GM21526 (cell line): Measurements from ENCODE around the gene CNNM4.
A peak's percentile ranks its signal among the peaks of the same experiment; 100 is the strongest.

Experiments
- ATAC-seq: cut with Tn5 transposase; IDR thresholded peaks from one replicate; pipeline ENCODE4 v1.9.1; 2021; ENCODE audit warnings: moderate library complexity; ENCODE audit not compliant: unreplicated experiment, low FRiP score

The CNNM4 gene

GRCh38 chr2:96809216-96809882 lies 48.6 kb downstream of the CNNM4 start:
- ATAC-seq = no peak

GRCh38 chr2:96809951-96810782 lies 49.5 kb downstream of the CNNM4 start:
- ATAC-seq = no peak

- no peak for ATAC-seq
Observed at GRCh38 chr2:96810783-96811192, 50.1 kb downstream of the CNNM4 start.

- no peak for ATAC-seq
Observed at GRCh38 chr2:96811917-96812316, 51.2 kb downstream of the CNNM4 start.

GRCh38 chr2:96813656-96814055 lies 53.0 kb downstream of the CNNM4 start:
- no peak for ATAC-seq

GRCh38 chr2:96815326-96816126 lies 54.8 kb downstream of the CNNM4 start:
- peak; percentile 7 for ATAC-seq

- ATAC-seq = peak; percentile 72
Observed at GRCh38 chr2:96816127-96816835, 55.6 kb downstream of the CNNM4 start, which contains the start of gene CNNM3. Gene CNNM3, plus strand, starts transcription at chr2:96816268. Its CDS starts 10 bp downstream, at chr2:96816278.

DNA sequence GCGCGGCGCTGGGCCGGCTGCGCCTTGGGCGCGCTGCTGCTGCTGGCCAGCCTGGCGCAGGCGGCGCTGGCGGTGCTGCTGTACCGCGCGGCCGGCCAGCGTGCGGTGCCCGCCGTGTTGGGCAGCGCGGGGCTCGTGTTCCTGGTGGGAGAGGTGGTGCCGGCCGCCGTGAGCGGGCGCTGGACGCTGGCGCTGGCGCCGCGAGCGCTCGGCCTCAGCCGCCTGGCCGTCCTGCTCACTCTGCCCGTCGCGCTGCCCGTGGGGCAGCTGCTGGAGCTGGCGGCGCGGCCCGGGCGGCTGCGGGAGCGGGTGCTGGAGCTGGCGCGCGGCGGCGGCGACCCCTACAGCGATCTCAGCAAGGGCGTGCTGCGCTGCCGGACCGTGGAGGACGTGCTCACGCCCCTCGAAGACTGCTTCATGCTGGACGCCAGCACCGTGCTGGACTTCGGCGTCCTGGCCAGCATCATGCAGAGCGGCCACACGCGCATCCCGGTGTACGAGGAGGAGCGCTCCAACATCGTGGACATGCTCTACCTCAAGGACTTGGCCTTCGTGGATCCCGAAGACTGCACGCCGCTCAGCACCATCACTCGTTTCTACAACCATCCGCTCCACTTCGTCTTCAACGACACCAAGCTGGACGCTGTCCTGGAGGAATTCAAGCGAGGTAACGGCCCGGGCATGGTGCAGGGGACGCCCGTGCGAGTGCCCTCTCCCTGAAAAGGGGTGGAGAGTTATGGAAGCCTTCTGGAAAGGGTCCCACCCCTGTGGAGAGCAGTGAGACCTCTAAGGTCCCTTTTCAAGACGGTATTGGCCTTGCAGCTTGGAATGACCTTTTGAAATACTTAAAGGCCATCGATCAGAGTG lies 56.4 kb downstream of the CNNM4 start:
- ATAC-seq = no peak

- no peak for ATAC-seq
Observed at GRCh38 chr2:96817882-96818281, 57.2 kb downstream of the CNNM4 start.

DNA sequence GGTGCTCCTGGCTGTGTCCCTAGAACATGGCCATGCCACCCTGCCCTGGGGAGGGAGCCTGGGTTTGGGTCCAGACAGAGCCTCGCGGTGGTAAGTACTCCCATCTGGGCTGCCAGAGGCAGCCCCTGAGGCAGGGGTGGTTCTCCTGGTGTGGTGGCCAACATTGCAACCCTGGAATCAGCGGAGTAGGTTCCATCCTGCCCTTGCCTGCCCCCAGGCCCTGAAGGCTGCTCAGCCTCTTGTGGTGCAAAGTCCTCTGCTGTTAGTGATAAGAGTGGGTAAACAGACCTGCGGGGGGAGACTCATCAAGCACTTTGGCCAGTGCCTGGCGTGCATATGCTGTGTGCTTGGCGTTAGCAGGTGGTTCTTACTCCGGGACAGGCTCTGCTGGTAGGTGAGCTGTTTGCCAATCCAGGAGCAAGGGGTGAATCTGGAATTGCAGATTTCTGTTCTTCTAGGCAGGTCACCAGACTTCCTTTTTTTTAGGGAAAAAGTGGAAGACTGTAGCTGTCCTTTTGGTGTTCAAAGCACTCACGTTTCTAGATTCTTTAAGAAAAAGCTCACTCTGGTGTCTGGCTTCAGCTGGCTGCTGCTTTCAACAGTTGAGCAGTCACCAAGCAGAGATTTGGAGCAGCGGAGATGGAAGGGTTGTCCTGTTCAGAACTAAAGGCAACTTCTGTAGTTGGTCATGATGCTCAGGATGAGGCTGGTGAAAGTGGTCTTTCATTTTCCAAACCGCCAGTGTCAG lies 58.6 kb downstream of the CNNM4 start:
- ATAC-seq = no peak

GRCh38 chr2:96819876-96820511 lies 59.3 kb downstream of the CNNM4 start:
- ATAC-seq = no peak

DNA sequence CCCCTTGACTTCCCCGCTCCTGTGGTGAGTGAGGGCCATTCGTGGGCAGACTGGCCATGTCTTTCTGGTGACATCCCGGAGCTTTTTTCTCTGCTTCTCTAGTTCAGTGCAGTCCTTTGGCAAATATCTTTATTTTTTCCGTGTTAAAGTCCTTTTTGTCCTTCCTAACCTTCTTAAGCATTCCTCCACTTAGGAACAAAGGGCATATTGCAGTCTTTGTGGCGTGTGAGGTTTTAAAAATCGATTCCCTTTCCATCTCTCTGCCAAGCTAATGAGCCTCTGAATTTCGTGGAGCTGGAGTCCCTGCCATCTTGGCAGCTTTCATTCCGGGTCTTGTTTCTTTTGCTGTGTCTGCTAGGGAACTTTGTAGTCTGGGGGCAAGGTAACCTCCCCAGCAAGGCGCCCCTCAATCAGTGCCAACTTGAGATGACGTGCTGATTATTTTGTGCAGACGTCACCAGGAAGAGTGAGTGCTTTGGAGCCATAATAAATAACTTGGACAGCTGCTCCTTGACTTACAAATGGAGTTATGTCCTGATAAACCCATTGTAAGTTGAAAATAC lies 60.5 kb downstream of the CNNM4 start:
- ATAC-seq = no peak

DNA sequence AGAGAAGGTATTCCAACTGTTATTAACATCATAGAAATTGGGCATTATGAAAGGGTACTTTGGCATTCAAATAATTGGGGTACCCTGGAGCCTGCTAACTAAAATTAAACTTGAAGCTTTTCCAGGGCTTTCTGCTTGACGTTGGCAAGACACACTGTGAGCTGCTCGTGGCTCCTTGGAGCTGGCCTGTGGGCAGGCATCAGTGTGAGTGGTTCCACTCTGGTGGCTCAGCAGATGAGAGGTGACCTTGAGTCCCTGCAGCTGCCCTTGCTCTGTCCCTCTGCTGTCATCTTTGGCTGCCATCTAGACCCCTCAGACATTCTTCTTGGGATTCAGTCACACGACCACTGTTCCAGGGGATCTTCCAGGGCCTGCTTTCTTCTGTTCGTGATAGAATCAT lies 62.1 kb downstream of the CNNM4 start:
- ATAC-seq = no peak

DNA sequence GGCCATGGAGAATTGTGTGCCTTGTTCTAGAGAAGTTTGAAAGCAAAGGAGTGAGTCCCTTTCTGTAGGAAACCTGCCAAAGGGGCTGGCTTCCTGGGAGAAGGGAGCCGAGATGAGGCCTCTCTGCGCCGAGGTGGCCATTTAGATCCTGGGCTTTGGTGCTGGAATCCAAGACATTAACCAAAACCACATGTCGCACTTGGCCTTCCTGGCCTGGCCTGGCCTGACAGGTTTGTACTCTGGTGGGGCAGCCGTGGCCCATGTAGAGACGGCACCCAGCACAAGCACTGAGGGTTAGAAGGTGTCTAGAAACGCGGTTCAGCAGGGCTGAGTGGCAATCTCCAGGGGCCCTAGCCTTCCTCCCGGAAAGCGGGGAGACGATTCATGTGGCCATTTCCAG lies 62.5 kb downstream of the CNNM4 start:
- no peak for ATAC-seq

- no peak for ATAC-seq
Observed at GRCh38 chr2:96824079-96824870, 63.6 kb downstream of the CNNM4 start.

- no peak for ATAC-seq
Observed at GRCh38 chr2:96825057-96825456, 64.4 kb downstream of the CNNM4 start.

- ATAC-seq = no peak
Observed at GRCh38 chr2:96826546-96827278, 66.0 kb downstream of the CNNM4 start.
